ENCODE data around the gene CTNNBL1. TPM values are rescaled to one million over a fixed set of nuclear protein-coding genes. Genes with fewer than 3 reads are reported as not detected.
"Not testable (repeated sequence)": the region's sequence is repeated elsewhere in the genome, so short reads cannot be mapped to it uniquely, and the experiment has no call there.

Gene CTNNBL1
- total RNA-seq, 1 donor from 2014 or later: 87.7 TPM

- DNase-seq (ENCODE audit: low read depth, low spot score): no peak
- no peak overlapping the region for H3K27ac Mint-ChIP-seq (ENCODE audit: unreplicated experiment)
- no peaks in the 10 kb centered on the region for H3K36me3 Mint-ChIP-seq (ENCODE audit: low read depth)
- H3K9me3 Mint-ChIP-seq: no peaks in the 10 kb centered on the region
- no peak overlapping the region for H3K4me3 Mint-ChIP-seq
- H3K4me1 Mint-ChIP-seq: no peaks in the 10 kb centered on the region
- H3K27me3 Mint-ChIP-seq (ENCODE audit: low read depth): peaks cover 54% of the 10 kb centered on the region
- TF ChIP-seq CTCF (conservative IDR thresholded peaks at IDR 0.05): no peak
Observed at GRCh38 chr20:37681384-37682112, 12.3 kb upstream of the CTNNBL1 start.

DNA sequence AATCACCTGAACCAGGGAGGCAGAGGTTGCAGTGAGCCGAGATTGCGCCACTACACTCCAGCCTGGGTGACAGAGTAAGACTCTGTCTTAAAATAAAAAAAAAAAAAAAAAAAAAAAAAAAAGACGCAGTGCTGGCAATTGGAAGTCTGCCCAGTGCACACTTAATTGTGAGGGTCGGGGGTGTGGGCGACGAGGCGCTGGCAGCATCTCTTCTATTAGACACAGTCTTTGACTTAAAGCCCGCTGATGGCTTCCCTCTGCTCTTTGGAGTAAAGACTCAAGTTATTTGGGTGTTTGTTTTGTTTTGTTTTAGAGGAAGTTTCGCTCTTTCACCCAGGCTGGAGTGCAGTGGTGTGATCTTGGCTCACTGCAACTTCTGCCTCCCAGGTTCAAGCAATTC is 10.7 kb upstream of the CTNNBL1 start:
- H3K4me3 Mint-ChIP-seq; H3K4me1 Mint-ChIP-seq; DNase-seq (ENCODE audit: low read depth, low spot score); H3K27ac Mint-ChIP-seq (ENCODE audit: unreplicated experiment); H3K36me3 Mint-ChIP-seq (ENCODE audit: low read depth); H3K9me3 Mint-ChIP-seq: not testable (repeated sequence)
- peaks cover 62% of the 10 kb centered on the region for H3K27me3 Mint-ChIP-seq (ENCODE audit: low read depth)

- no peaks in the 10 kb centered on the region for H3K4me1 Mint-ChIP-seq
- H3K27me3 Mint-ChIP-seq (ENCODE audit: low read depth): peaks cover 80% of the 10 kb centered on the region
- DNase-seq (ENCODE audit: low read depth, low spot score): no peak
- H3K27ac Mint-ChIP-seq (ENCODE audit: unreplicated experiment): no peak overlapping the region
- TF ChIP-seq CTCF (conservative IDR thresholded peaks at IDR 0.05): no peak
- no peaks in the 10 kb centered on the region for H3K9me3 Mint-ChIP-seq
- no peaks in the 10 kb centered on the region for H3K36me3 Mint-ChIP-seq (ENCODE audit: low read depth)
- H3K4me3 Mint-ChIP-seq: no peak overlapping the region
Observed at GRCh38 chr20:37686762-37687477, 6.9 kb upstream of the CTNNBL1 start.

DNA sequence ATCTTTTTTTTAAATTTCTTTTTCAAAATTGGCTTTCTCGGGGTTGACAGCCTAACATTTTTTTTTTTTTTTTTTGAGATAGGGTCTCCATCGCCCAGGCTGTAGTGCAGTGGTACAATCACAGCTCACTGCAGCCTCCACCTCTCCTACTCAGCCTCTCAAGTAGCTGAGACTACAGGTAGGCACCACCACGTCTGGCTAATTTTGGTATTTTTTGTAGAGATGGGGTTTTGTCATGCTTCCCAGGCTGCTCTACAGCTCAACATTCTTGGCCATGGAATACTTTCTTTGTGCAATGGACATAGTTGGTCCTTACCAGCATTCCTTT is 6.4 kb upstream of the CTNNBL1 start:
- no peak for TF ChIP-seq CTCF (conservative IDR thresholded peaks at IDR 0.05)
- Mint-ChIP-seq H3K4me1 (no peaks in the 10 kb centered on the region), H3K27me3 (ENCODE audit: low read depth) (peaks cover 79% of the 10 kb centered on the region), H3K4me3 (no peak overlapping the region), H3K27ac (ENCODE audit: unreplicated experiment) (no peak overlapping the region), H3K9me3 (no peaks in the 10 kb centered on the region), H3K36me3 (ENCODE audit: low read depth) (no peaks in the 10 kb centered on the region)
- DNase-seq (ENCODE audit: low read depth, low spot score): no peak

DNA sequence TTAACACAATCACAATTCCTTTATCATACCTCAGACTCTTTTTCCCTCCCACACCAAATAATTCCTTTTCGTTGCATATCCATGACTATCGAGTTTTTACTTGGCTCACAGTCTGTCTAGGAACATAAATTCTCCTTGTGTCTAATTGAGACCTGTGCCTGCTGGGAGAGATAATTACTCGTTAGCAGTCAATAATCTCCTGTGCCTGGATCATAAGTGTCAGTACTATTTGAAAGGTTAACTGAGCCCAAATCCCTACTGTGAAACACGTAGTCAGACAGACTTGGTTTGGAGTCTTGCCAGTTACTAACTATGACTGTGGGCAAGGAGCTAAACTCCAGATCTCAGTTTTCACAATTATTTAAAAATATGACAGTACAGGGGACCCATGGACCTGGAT is 5.7 kb upstream of the CTNNBL1 start:
- Mint-ChIP-seq H3K36me3 (ENCODE audit: low read depth) (no peaks in the 10 kb centered on the region), H3K9me3 (no peaks in the 10 kb centered on the region), H3K27ac (ENCODE audit: unreplicated experiment) (no peak overlapping the region), H3K4me1 (peaks cover under 1% of the 10 kb centered on the region), H3K27me3 (ENCODE audit: low read depth) (peaks cover 82% of the 10 kb centered on the region), H3K4me3 (no peak overlapping the region)
- no peak for DNase-seq (ENCODE audit: low read depth, low spot score)
- TF ChIP-seq CTCF (conservative IDR thresholded peaks at IDR 0.05): no peak
